GM23338 (cell line): Measurements from ENCODE around the gene SLC9A3. TPM values are rescaled to one million over a fixed set of nuclear protein-coding genes. Genes with fewer than 3 reads are reported as not detected.
"Not testable (repeated sequence)": the region's sequence is repeated elsewhere in the genome, so short reads cannot be mapped to it uniquely, and the experiment has no call there.

Experiments used
- ATAC-seq: fragments of 200-7000 bp; cut with Tn5 transposase; 3 replicates; pipeline ENCODE4 v1.9.1; 2020
- DNase-seq: peaks from one replicate; pipeline ENCODE4 v3.0.0-alpha.2; 2015; ENCODE audit warnings: low spot score
- H2AFZ ChIP-seq: fragments of 200-600 bp; sonication (generic); 2 replicates; pipeline ENCODE4 v1.8.0; 2016; ENCODE audit warnings: antibody characterized with exemption, mild to moderate bottlenecking, moderate library complexity
- H3F3A ChIP-seq: fragments of 200-600 bp; sonication (generic); replicated peaks from 2 replicates; pipeline ENCODE4 v1.8.0; 2017; ENCODE audit warnings: antibody characterized with exemption, mixed run types, low read depth
- H3K27ac ChIP-seq: fragments of 200-600 bp; sonication (generic); 2 replicates; pipeline ENCODE4 v1.6.1; 2016; ENCODE audit warnings: low read depth
- H3K27me3 ChIP-seq: fragments of 200-600 bp; sonication (generic); 2 replicates; pipeline ENCODE4 v1.8.0; 2016; ENCODE audit warnings: mild to moderate bottlenecking, mixed run types, moderate library complexity; ENCODE audit not compliant: insufficient read depth
- H3K36me3 ChIP-seq: fragments of 200-600 bp; sonication (generic); 2 replicates; pipeline ENCODE4 v1.8.0; 2016; ENCODE audit warnings: mild to moderate bottlenecking; ENCODE audit not compliant: insufficient read depth
- H3K4me1 ChIP-seq: fragments of 200-600 bp; sonication (generic); 2 replicates; pipeline ENCODE4 v1.8.0; 2016; ENCODE audit warnings: mild to moderate bottlenecking, moderate library complexity; ENCODE audit not compliant: insufficient read depth
- H3K4me2 ChIP-seq: fragments of 200-600 bp; sonication (generic); 2 replicates; pipeline ENCODE4 v1.7.1; 2017; ENCODE audit warnings: mixed run types
- H3K4me3 ChIP-seq: fragments of 200-600 bp; sonication (generic); 2 replicates; pipeline ENCODE4 v1.6.1; 2016; ENCODE audit warnings: mixed run types
- H3K79me2 ChIP-seq: fragments of 200-600 bp; sonication (generic); replicated peaks from 2 replicates; pipeline ENCODE4 v1.8.0; 2017; ENCODE audit warnings: mild to moderate bottlenecking; ENCODE audit not compliant: insufficient read depth
- H3K9me2 ChIP-seq: fragments of 200-600 bp; sonication (generic); 2 replicates; pipeline ENCODE4 v1.8.0; 2017; ENCODE audit not compliant: insufficient read depth
- H4K20me1 ChIP-seq: fragments of 200-600 bp; sonication (generic); replicated peaks from 2 replicates; pipeline ENCODE4 v1.8.0; 2017; ENCODE audit warnings: mild to moderate bottlenecking; ENCODE audit not compliant: insufficient read depth
- H3K27ac Mint-ChIP-seq: 2 replicates; pipeline ENCODE4 v1.8.0; 2020; ENCODE audit warnings: inconsistent platforms, mild to moderate bottlenecking, moderate library complexity, mixed read lengths
- H3K27me3 Mint-ChIP-seq: 3 replicates; pipeline ENCODE4 v1.8.0; 2022; ENCODE audit warnings: low read depth, mild to moderate bottlenecking, moderate library complexity, mixed read lengths, inconsistent platforms; ENCODE audit not compliant: insufficient read depth, poor library complexity
- H3K36me3 Mint-ChIP-seq: 3 replicates; pipeline ENCODE4 v1.8.0; 2021; ENCODE audit warnings: low read depth, mild to moderate bottlenecking, inconsistent platforms, moderate library complexity, mixed read lengths
- H3K4me1 Mint-ChIP-seq: 3 replicates; pipeline ENCODE4 v1.8.0; 2020; ENCODE audit warnings: mild to moderate bottlenecking, inconsistent platforms, mixed read lengths
- H3K4me3 Mint-ChIP-seq: 3 replicates; pipeline ENCODE4 v1.8.0; 2021; ENCODE audit warnings: moderate library complexity, mild to moderate bottlenecking, inconsistent platforms, mixed read lengths
- H3K9me3 Mint-ChIP-seq: 3 replicates; pipeline ENCODE4 v1.8.0; 2020; ENCODE audit warnings: moderate library complexity, mild to moderate bottlenecking, inconsistent platforms, mixed read lengths
- CREB1 ChIP-seq: fragments of 250-450 bp; sonication (Bioruptor Pico); IDR thresholded peaks from 2 replicates; pipeline ENCODE4 v1.5.0; 2020; ENCODE audit warnings: low read depth, mild to moderate bottlenecking, moderate library complexity
- STAT1 ChIP-seq: IDR thresholded peaks from one replicate; pipeline ENCODE4 v1.6.1; 2016; ENCODE audit warnings: antibody characterized with exemption; ENCODE audit not compliant: unreplicated experiment
- polyA plus RNA-seq: library from polyadenylated mRNA; unstranded; fragments of >200 nt; fragmentation: Nextera tagmentation; extraction: Ambion mirVana; gene quantifications from 2 replicates; pipeline ENCODE4 v1.2.1, GENCODE V29; 2016
- total RNA-seq: library from RNA; depleted of rRNA; stranded (reverse); fragments of >200 nt; shearing (Covaris generic); gene quantifications from 2 replicates; pipeline ENCODE4 v1.2.3, GENCODE V29; 2014
- TF ChIP-seq, protein P1 (sequence below): fragments of 250-450 bp; sonication (Bioruptor Pico); IDR thresholded peaks from 2 replicates; pipeline ENCODE4 v1.5.0; 2020; ENCODE audit warnings: mild to moderate bottlenecking, moderate library complexity

Gene SLC9A3
- total and polyA plus RNA-seq, 2 experiments from 2014 or later, result 0.39 to 3.1 TPM

DNA sequence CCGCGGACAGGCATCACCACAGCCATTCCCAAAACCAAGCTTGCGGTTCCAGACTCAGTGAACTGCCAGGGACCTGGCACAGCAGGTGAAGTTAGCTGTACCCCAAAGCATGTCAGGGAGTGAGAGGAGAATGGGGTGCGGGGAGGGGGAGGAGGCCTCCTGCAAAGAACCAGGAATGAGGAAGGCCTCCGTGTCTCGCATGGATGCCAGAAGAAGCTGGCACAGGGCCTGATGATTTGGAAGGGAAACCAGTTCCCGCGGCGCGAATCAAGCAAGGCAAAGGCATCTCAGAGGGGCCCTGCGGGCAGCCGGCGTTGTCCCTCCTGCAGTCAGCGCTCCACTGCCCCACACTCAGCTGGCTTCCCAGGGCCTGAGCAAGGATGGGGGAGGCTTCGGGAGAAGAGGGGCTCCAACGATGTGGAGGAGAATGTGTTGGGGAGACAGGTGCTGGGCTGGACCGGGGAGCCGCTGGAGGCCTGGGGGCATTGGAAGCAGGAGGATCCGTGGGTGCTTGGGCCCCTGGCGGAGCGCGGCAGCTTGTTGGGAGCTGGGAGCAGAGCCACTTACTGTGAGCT is 14.6 kb downstream of the SLC9A3 start (continued):
- TF ChIP-seq, protein P1, sequence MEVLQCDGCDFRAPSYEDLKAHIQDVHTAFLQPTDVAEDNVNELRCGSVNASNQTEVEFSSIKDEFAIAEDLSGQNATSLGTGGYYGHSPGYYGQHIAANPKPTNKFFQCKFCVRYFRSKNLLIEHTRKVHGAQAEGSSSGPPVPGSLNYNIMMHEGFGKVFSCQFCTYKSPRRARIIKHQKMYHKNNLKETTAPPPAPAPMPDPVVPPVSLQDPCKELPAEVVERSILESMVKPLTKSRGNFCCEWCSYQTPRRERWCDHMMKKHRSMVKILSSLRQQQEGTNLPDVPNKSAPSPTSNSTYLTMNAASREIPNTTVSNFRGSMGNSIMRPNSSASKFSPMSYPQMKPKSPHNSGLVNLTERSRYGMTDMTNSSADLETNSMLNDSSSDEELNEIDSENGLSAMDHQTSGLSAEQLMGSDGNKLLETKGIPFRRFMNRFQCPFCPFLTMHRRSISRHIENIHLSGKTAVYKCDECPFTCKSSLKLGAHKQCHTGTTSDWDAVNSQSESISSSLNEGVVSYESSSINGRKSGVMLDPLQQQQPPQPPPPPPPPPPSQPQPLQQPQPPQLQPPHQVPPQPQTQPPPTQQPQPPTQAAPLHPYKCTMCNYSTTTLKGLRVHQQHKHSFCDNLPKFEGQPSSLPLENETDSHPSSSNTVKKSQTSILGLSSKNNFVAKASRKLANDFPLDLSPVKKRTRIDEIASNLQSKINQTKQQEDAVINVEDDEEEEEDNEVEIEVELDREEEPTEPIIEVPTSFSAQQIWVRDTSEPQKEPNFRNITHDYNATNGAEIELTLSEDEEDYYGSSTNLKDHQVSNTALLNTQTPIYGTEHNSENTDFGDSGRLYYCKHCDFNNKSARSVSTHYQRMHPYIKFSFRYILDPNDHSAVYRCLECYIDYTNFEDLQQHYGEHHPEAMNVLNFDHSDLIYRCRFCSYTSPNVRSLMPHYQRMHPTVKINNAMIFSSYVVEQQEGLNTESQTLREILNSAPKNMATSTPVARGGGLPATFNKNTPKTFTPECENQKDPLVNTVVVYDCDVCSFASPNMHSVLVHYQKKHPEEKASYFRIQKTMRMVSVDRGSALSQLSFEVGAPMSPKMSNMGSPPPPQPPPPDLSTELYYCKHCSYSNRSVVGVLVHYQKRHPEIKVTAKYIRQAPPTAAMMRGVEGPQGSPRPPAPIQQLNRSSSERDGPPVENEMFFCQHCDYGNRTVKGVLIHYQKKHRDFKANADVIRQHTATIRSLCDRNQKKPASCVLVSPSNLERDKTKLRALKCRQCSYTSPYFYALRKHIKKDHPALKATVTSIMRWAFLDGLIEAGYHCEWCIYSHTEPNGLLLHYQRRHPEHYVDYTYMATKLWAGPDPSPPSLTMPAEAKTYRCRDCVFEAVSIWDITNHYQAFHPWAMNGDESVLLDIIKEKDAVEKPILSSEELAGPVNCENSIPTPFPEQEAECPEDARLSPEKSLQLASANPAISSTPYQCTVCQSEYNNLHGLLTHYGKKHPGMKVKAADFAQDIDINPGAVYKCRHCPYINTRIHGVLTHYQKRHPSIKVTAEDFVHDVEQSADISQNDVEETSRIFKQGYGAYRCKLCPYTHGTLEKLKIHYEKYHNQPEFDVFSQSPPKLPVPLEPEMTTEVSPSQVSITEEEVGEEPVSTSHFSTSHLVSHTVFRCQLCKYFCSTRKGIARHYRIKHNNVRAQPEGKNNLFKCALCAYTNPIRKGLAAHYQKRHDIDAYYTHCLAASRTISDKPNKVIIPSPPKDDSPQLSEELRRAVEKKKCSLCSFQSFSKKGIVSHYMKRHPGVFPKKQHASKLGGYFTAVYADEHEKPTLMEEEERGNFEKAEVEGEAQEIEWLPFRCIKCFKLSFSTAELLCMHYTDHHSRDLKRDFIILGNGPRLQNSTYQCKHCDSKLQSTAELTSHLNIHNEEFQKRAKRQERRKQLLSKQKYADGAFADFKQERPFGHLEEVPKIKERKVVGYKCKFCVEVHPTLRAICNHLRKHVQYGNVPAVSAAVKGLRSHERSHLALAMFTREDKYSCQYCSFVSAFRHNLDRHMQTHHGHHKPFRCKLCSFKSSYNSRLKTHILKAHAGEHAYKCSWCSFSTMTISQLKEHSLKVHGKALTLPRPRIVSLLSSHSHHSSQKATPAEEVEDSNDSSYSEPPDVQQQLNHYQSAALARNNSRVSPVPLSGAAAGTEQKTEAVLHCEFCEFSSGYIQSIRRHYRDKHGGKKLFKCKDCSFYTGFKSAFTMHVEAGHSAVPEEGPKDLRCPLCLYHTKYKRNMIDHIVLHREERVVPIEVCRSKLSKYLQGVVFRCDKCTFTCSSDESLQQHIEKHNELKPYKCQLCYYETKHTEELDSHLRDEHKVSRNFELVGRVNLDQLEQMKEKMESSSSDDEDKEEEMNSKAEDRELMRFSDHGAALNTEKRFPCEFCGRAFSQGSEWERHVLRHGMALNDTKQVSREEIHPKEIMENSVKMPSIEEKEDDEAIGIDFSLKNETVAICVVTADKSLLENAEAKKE, result no peak
- TF ChIP-seq CREB1 (CRISPR knock-in tag) (no peak), STAT1 (no peak)

DNA sequence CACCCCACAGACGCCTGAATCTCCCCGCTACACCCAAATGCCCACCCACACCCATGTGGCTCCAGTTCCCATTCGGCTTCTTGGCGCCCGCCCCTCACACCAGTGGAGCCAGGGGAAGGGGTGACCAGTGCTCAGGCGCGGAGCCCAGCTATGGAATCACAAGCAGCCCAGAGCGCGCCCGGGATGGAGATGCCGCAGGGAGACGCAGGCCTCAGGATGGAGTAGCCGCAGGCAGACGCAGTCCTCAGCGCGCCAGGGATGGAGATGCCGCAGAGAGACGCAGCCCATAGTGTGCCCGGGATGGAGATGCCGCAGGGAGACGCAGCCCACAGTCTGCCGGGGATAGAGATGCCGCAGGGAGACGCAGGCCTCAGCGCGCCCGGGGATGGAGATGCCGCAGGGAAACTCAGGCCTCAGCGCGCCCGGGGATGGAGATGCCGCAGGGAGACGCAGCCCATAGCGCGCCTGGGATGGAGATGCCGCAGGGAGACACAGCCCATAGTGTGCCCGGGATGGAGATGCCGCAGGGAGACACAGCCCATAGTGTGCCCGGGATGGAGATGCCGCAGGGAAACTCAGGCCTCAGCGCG is 16.2 kb downstream of the SLC9A3 start:
- not testable (repeated sequence) for H4K20me1 ChIP-seq, H3K9me3 Mint-ChIP-seq, H3K4me1 Mint-ChIP-seq, ATAC-seq, H3K36me3 ChIP-seq, H3K27ac Mint-ChIP-seq, H3K9me2 ChIP-seq, H3K4me3 Mint-ChIP-seq, H3K4me2 ChIP-seq, H3K4me1 ChIP-seq, H3K4me3 ChIP-seq, H2AFZ ChIP-seq, H3K36me3 Mint-ChIP-seq, H3K27me3 ChIP-seq, DNase-seq, H3K27ac ChIP-seq, H3K79me2 ChIP-seq, H3F3A ChIP-seq
- H3K27me3 Mint-ChIP-seq, result peaks cover 45% of the 10 kb centered on the region
